A549 (cell line): ENCODE measurements around the gene GYS2. TPM values are rescaled to one million over a fixed set of nuclear protein-coding genes. Genes with fewer than 3 reads are reported as not detected.

Experiments
- ATAC-seq, 2 experiments: fragments of 200-7000 bp in 1 of 2; fragments of >200 bp in 1 of 2; cut with Nextera tagmentation in 1 of 2; cut with Tn5 transposase in 1 of 2; 3 replicates each; pipeline versions ENCODE4 v1.8.0 to v1.9.1; 2018 to 2020; ENCODE audit warnings: mild to moderate bottlenecking in 1 of 2, moderate library complexity in 1 of 2
- CTCF ChIA-PET: fragments of 300-600 bp; sonication (Branson Sonifier 250); formaldehyde crosslinking; extraction: SDS; loops from one replicate; lab custom pipeline; 2021; ENCODE audit warnings: antibody characterized with exemption, inconsistent platforms; lab: Yijun Ruan, JAX
- POLR2A ChIA-PET: fragments of 350-600 bp; formaldehyde crosslinking; extraction: SDS; loops from one replicate; lab custom pipeline; 2021; ENCODE audit warnings: antibody characterized with exemption, inconsistent platforms; lab: Yijun Ruan, JAX
- DNase-seq, 2 experiments: peaks; one replicate each; pipeline versions ENCODE4 v3.0.0 to v3.0.0-alpha.2; 2011 to 2016; ENCODE audit warnings: low read depth in 1 of 2, low spot score in 1 of 2
- FAIRE-seq: peaks from 2 replicates; lab custom pipeline; 2011; peaks lifted over from hg19 to GRCh38; lab: Jason Lieb, UNC
- H3K27ac ChIP-seq, 2 experiments: fragments of >200 bp; sonication (Bioruptor Twin); formaldehyde crosslinking; 3 replicates each; pipeline ENCODE4 v1.5.1; 2016 to 2017
- H3K4me1 ChIP-seq: fragments of >200 bp; sonication (Bioruptor Twin); formaldehyde crosslinking; 3 replicates; pipeline ENCODE4 v1.6.1; 2016
- H3K4me2 ChIP-seq: fragments of >200 bp; sonication (Bioruptor Twin); formaldehyde crosslinking; 3 replicates; pipeline ENCODE4 v1.6.1; 2016
- H3K4me3 ChIP-seq: fragments of >200 bp; sonication (Bioruptor Twin); formaldehyde crosslinking; 3 replicates; pipeline ENCODE4 v1.5.1; 2016
- H3K9me3 ChIP-seq: fragments of >200 bp; sonication (Bioruptor Twin); formaldehyde crosslinking; 3 replicates; pipeline ENCODE4 v1.6.1; 2016
- ATOH8 ChIP-seq: fragments of 250-450 bp; sonication (Bioruptor Pico); IDR thresholded peaks from 2 replicates; pipeline ENCODE4 v1.5.0; 2020; ENCODE audit warnings: low read depth, mild to moderate bottlenecking, moderate library complexity
- BHLHE40 ChIP-seq: IDR thresholded peaks from 2 replicates; pipeline ENCODE4 v1.6.1; 2012; ENCODE audit warnings: low read depth, low read length, inconsistent platforms
- CHD4 ChIP-seq: fragments of 200-600 bp; sonication (generic); IDR thresholded peaks from 2 replicates; pipeline ENCODE4 v1.6.1; 2016; ENCODE audit warnings: antibody characterized with exemption, mild to moderate bottlenecking, borderline replicate concordance
- E2F6 ChIP-seq: IDR thresholded peaks from 2 replicates; pipeline ENCODE4 v1.6.1; 2012; ENCODE audit warnings: low read depth, borderline replicate concordance
- ELK1 ChIP-seq: fragments of 150-350 bp; IDR thresholded peaks from 2 replicates; pipeline ENCODE4 v1.6.1; 2014; ENCODE audit warnings: low read depth, mild to moderate bottlenecking, low read length
- EP300 ChIP-seq, 2 experiments: fragments of >200 bp; sonication (Bioruptor Twin); formaldehyde crosslinking; IDR thresholded peaks; 2 replicates in 1 of 2; 3 replicates in 1 of 2; pipeline ENCODE4 v1.6.1; 2016 to 2017
- ESRRA ChIP-seq: fragments of 150-350 bp; IDR thresholded peaks from 2 replicates; pipeline ENCODE4 v1.6.1; 2014; ENCODE audit warnings: mild to moderate bottlenecking, low read length, borderline replicate concordance
- FOSB ChIP-seq: fragments of 250-450 bp; sonication (Bioruptor Pico); IDR thresholded peaks from 2 replicates; pipeline ENCODE4 v1.5.0; 2020; ENCODE audit warnings: mild to moderate bottlenecking, moderate library complexity
- FOSL2 ChIP-seq, 2 experiments: fragments of 450-650 bp in 1 of 2; fragments of >200 bp in 1 of 2; sonication (Bioruptor Twin) in 1 of 2; formaldehyde crosslinking; IDR thresholded peaks; 2 replicates each; pipeline versions ENCODE4 v1.5.0 to v1.6.1; 2016 to 2020; ENCODE audit warnings: mild to moderate bottlenecking in 1 of 2, moderate library complexity in 1 of 2
- FOXS1 ChIP-seq: fragments of 250-450 bp; sonication (Bioruptor Pico); IDR thresholded peaks from 2 replicates; pipeline ENCODE4 v1.5.0; 2020; ENCODE audit warnings: mild to moderate bottlenecking, moderate library complexity
- GATA3 ChIP-seq: IDR thresholded peaks from 2 replicates; pipeline ENCODE4 v1.6.1; 2012; ENCODE audit warnings: borderline replicate concordance
- HMGXB4 ChIP-seq: fragments of 250-450 bp; sonication (Bioruptor Pico); IDR thresholded peaks from 2 replicates; pipeline ENCODE4 v1.5.0; 2021; ENCODE audit warnings: mild to moderate bottlenecking, moderate library complexity, borderline replicate concordance
- HOXA7 ChIP-seq: fragments of 250-450 bp; sonication (Bioruptor Pico); IDR thresholded peaks from 2 replicates; pipeline ENCODE4 v1.5.0; 2020; ENCODE audit warnings: mild to moderate bottlenecking, moderate library complexity
- HOXB13 ChIP-seq: fragments of 250-450 bp; sonication (Bioruptor Pico); IDR thresholded peaks from 2 replicates; pipeline ENCODE4 v1.5.0; 2020; ENCODE audit warnings: low read depth, mild to moderate bottlenecking, moderate library complexity
- HOXB5 ChIP-seq: fragments of 250-450 bp; sonication (Bioruptor Pico); IDR thresholded peaks from 2 replicates; pipeline ENCODE4 v1.5.0; 2020; ENCODE audit warnings: mild to moderate bottlenecking, moderate library complexity
- JUN ChIP-seq, 2 experiments: fragments of >200 bp; sonication (Bioruptor Twin); formaldehyde crosslinking; IDR thresholded peaks; 2 replicates in 1 of 2; 3 replicates in 1 of 2; pipeline ENCODE4 v1.6.1; 2016 to 2017
- KDM5A ChIP-seq: fragments of 200-600 bp; sonication (generic); IDR thresholded peaks from 2 replicates; pipeline ENCODE4 v1.6.1; 2016; ENCODE audit warnings: antibody characterized with exemption, mild to moderate bottlenecking
- MAFK ChIP-seq: fragments of 450-650 bp; IDR thresholded peaks from 2 replicates; pipeline ENCODE4 v1.6.1; 2014; ENCODE audit not compliant: partially characterized antibody
- NFE2L2 ChIP-seq: fragments of 150-350 bp; conservative IDR thresholded peaks from 2 replicates; pipeline ENCODE4 v1.6.1; 2014; ENCODE audit warnings: low read length
- NPAS2 ChIP-seq: fragments of 250-450 bp; sonication (Bioruptor Pico); IDR thresholded peaks from 2 replicates; pipeline ENCODE4 v1.8.0; 2022; ENCODE audit warnings: mild to moderate bottlenecking, moderate library complexity, borderline replicate concordance
- NR3C1 ChIP-seq: fragments of >200 bp; sonication (Bioruptor Twin); formaldehyde crosslinking; IDR thresholded peaks from 3 replicates; pipeline ENCODE4 v1.6.1; 2017
- PBX3 ChIP-seq: IDR thresholded peaks from 2 replicates; pipeline ENCODE4 v1.6.1; 2012
- RCOR1 ChIP-seq: fragments of 150-350 bp; IDR thresholded peaks from 2 replicates; pipeline ENCODE4 v1.6.1; 2014; ENCODE audit warnings: antibody characterized with exemption, low read length, low read depth
- SREBF2 ChIP-seq: fragments of 450-650 bp; IDR thresholded peaks from 2 replicates; pipeline ENCODE4 v1.6.1; 2014; ENCODE audit warnings: mild to moderate bottlenecking, moderate library complexity
- TFCP2L1 ChIP-seq: fragments of 250-450 bp; sonication (Bioruptor Pico); IDR thresholded peaks from 2 replicates; pipeline ENCODE4 v1.5.0; 2021; ENCODE audit warnings: mild to moderate bottlenecking
- TP53 ChIP-seq: fragments of 250-450 bp; sonication (Bioruptor Pico); IDR thresholded peaks from 2 replicates; pipeline ENCODE4 v1.5.0; 2021; ENCODE audit warnings: mild to moderate bottlenecking, moderate library complexity
- ZNF302 ChIP-seq: fragments of 250-450 bp; sonication (Bioruptor Pico); IDR thresholded peaks from 2 replicates; pipeline ENCODE4 v1.9.0; 2021; ENCODE audit warnings: inconsistent platforms, mild to moderate bottlenecking, moderate library complexity
- WGBS: methylation state at CpG from one replicate; pipeline ENCODE4 v1.1.6; 2017; ENCODE audit errors: missing lambda C conversion rate; 5-methylcytosine and 5-hydroxymethylcytosine counted together
- polyA plus RNA-seq, 4 experiments: library from polyadenylated mRNA; depleted of rRNA in 3 of 4; stranded (reverse); fragments of >200 nt; fragmentation: RNase III in 1 of 4; extraction: RNeasy Plus Mini Kit Qiagen cat#74134 plus additional on column Dnase treatment in 1 of 4; gene quantifications; 2 replicates in 3 of 4; 3 replicates in 1 of 4; pipeline ENCODE4 v1.2.3, GENCODE V29; 2011 to 2017

GYS2 gene
- polyA plus RNA-seq, 2 of the 4 experiments (the other 2 are of a cell fraction): 0.19 TPM; not detected in 1

GRCh38 chr12:21576431-21576830 lies 28.2 kb downstream of the GYS2 start:
- CTCF ChIA-PET: no interaction called here

GRCh38 chr12:21573733-21574358 lies 30.8 kb downstream of the GYS2 start:
- FAIRE-seq (no peak), ATAC-seq (no peak)
- no peaks in the 10 kb centered on the region for H3K4me1 ChIP-seq
- CTCF ChIA-PET: interaction anchor here (0.5 kb wide), 1 partner anchor 89 kb away, joined by 3 read pairs; no protein-coding TSS in a partner anchor
- TF ChIP-seq EP300 (IDR thresholded peaks at IDR 0.05) (no peak), SREBF2 (no peak), NPAS2 (CRISPR knock-in tag) (no peak), CHD4 (no peak), BHLHE40 (no peak), TP53 (CRISPR knock-in tag) (no peak), ESRRA (no peak), NFE2L2 (no peak), HOXB13 (no peak), ZNF302 (CRISPR knock-in tag) (no peak), TFCP2L1 (CRISPR knock-in tag) (no peak), HMGXB4 (CRISPR knock-in tag) (no peak), RCOR1 (no peak), PBX3 (no peak), FOSB (CRISPR knock-in tag) (no peak), HOXA7 (CRISPR knock-in tag) (no peak)
- TF ChIP-seq, all 56 proteins: peak for 0
- DNase-seq: no peak
- WGBS: 69% methylated on average over 4 of the region's 4 CpGs
- no peaks in the 10 kb centered on the region for H3K9me3 ChIP-seq
- POLR2A ChIA-PET: no interaction called here
- no peak overlapping the region for H3K4me2 ChIP-seq
- H3K4me3 ChIP-seq: no peak overlapping the region
- H3K27ac ChIP-seq: no peak overlapping the region

More at GRCh38 chr12:21576431-21576830, 28.2 kb downstream of the GYS2 start:
- DNase-seq: no peak
- no peak for ATAC-seq
- no peaks in the 10 kb centered on the region for H3K9me3 ChIP-seq
- POLR2A ChIA-PET: no interaction called here
- TF ChIP-seq FOSL2 (IDR thresholded peaks at IDR 0.05): no peak
- no peak for TF ChIP-seq FOSL2 (CRISPR knock-in tag; IDR thresholded peaks at IDR 0.05)
- no peak for TF ChIP-seq ATOH8 (CRISPR knock-in tag)
- no peak for TF ChIP-seq ESRRA
- no peak for TF ChIP-seq KDM5A
- no peak for TF ChIP-seq SREBF2
- no peak for TF ChIP-seq JUN (IDR thresholded peaks at IDR 0.05)
- no peak for TF ChIP-seq GATA3
- TF ChIP-seq HOXB13: no peak
- no peak for TF ChIP-seq E2F6
- no peak for TF ChIP-seq EP300 (IDR thresholded peaks at IDR 0.05)
- TF ChIP-seq PBX3: no peak
- no peak for TF ChIP-seq HOXB5 (CRISPR knock-in tag)
- TF ChIP-seq ELK1: no peak
- TF ChIP-seq MAFK: no peak
- no peak for TF ChIP-seq NPAS2 (CRISPR knock-in tag)
- no peak for TF ChIP-seq CHD4
- no peak for TF ChIP-seq NR3C1
- no peak for TF ChIP-seq FOXS1 (CRISPR knock-in tag)
- no peak for TF ChIP-seq NFE2L2
- no peak overlapping the region for H3K4me2 ChIP-seq
- H3K4me1 ChIP-seq: no peaks in the 10 kb centered on the region
- no peak overlapping the region for H3K4me3 ChIP-seq
- no peak for FAIRE-seq
- 57% methylated on average over 2 of the region's 2 CpGs for WGBS
- H3K27ac ChIP-seq: no peak overlapping the region
